Measurements from ENCODE around the gene CD63. TPM values are rescaled to one million over a fixed set of nuclear protein-coding genes. Genes with fewer than 3 reads are reported as not detected.

The CD63 gene
- total RNA-seq, 4 donors from 2014 or later: 727 to 1,052 (median 875) TPM

- TF ChIP-seq, protein P1, sequence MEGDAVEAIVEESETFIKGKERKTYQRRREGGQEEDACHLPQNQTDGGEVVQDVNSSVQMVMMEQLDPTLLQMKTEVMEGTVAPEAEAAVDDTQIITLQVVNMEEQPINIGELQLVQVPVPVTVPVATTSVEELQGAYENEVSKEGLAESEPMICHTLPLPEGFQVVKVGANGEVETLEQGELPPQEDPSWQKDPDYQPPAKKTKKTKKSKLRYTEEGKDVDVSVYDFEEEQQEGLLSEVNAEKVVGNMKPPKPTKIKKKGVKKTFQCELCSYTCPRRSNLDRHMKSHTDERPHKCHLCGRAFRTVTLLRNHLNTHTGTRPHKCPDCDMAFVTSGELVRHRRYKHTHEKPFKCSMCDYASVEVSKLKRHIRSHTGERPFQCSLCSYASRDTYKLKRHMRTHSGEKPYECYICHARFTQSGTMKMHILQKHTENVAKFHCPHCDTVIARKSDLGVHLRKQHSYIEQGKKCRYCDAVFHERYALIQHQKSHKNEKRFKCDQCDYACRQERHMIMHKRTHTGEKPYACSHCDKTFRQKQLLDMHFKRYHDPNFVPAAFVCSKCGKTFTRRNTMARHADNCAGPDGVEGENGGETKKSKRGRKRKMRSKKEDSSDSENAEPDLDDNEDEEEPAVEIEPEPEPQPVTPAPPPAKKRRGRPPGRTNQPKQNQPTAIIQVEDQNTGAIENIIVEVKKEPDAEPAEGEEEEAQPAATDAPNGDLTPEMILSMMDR (IDR thresholded peaks at IDR 0.05; ENCODE audit: low read depth): no peak
Observed at GRCh38 chr12:55681142-55682077, 47.4 kb downstream of the CD63 start.

GRCh38 chr12:55679691-55680090 lies 49.1 kb downstream of the CD63 start:
- TF ChIP-seq, protein P1 (IDR thresholded peaks at IDR 0.05; ENCODE audit: low read depth): no peak

- TF ChIP-seq, protein P1 (IDR thresholded peaks at IDR 0.05; ENCODE audit: low read depth): no peak
Observed at GRCh38 chr12:55676707-55677106, 52.1 kb downstream of the CD63 start.

DNA sequence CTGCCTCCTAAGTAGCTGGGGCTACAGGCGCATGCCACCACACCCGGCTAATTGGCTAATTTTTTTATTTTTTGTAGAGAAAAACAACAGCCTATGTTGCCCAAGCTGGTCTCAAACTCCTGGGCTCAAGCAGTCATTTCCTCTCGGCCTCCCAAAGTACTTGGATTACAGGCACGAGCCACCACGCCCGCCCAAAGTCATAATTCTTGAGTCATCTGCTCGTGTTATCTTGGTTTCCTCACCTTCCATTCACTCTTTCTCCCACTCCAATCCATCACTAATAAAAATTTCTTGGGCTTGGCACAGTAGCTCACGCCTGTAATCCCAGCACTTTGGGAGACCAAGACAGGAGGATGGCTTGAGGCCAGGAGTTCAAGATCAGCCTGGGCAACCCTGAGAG lies 53.1 kb downstream of the CD63 start:
- TF ChIP-seq, protein P1 (IDR thresholded peaks at IDR 0.05; ENCODE audit: low read depth): no peak

Small RNA genes within 50 kb of the gene (small RNA-seq; reads per million reads assigned to genes)
- gene AC009779.1 (not detected), gene RF00017 (not detected)

Other genes with a start within 250 kb of the CD63 start
- gene OR6C68, start 236.6 kb downstream of the CD63 start, total RNA-seq: not detected
- not detected for gene OR6C4, start 179.4 kb downstream of the CD63 start, total RNA-seq
- not detected for gene OR2AP1, start 156.5 kb downstream of the CD63 start, total RNA-seq
- not detected for gene OR10P1, start 92.1 kb downstream of the CD63 start, total RNA-seq
- 100 to 1,000 TPM; 117 to 518 (median 175) TPM for gene ITGA7, start 21.1 kb downstream of the CD63 start, total RNA-seq
- gene BLOC1S1, start 13.0 kb downstream of the CD63 start, total RNA-seq: 100 to 1,000 TPM; 193 to 251 (median 239) TPM
- 100 to 1,000 TPM in 3 of 4 donors, 10 to 100 TPM in 1; 70.9 to 162 (median 123) TPM for gene RDH5, start 8.6 kb downstream of the CD63 start, total RNA-seq
- gene GDF11, start 14.1 kb upstream of the CD63 start, total RNA-seq: 1 to 10 TPM in 3 of 4 donors, under 1 TPM in 1; 0.82 to 1.8 (median 1.2) TPM
- gene SARNP, start 88.7 kb upstream of the CD63 start, total RNA-seq: 10 to 100 TPM; 56.6 to 69.3 (median 64.0) TPM
- gene ORMDL2, start 89.0 kb upstream of the CD63 start, total RNA-seq: 10 to 100 TPM; 11.7 to 29.5 (median 17.6) TPM
- 10 to 100 TPM; 26.2 to 29.3 (median 26.6) TPM for gene DNAJC14, start 100.6 kb upstream of the CD63 start, total RNA-seq
- 100 to 1,000 TPM in 1 of 4 donors, 10 to 100 TPM in 3; 22.2 to 182 (median 45.7) TPM for gene MMP19, start 113.9 kb upstream of the CD63 start, total RNA-seq
- gene PYM1, start 198.9 kb upstream of the CD63 start, total RNA-seq: 10 to 100 TPM; 25.9 to 37.4 (median 31.7) TPM
- gene DGKA, start 202.2 kb upstream of the CD63 start, total RNA-seq: 10 to 100 TPM; 16.1 to 59.5 (median 23.3) TPM
- gene PMEL, start 237.0 kb upstream of the CD63 start, total RNA-seq: 1 to 10 TPM in 2 of 4 donors, not detected in 2; 1.1 to 2.0 TPM
- gene CDK2, start 237.8 kb upstream of the CD63 start, total RNA-seq: 10 to 100 TPM in 1 of 4 donors, 1 to 10 TPM in 3; 7.9 to 14.9 (median 9.0) TPM
- gene RAB5B, start 245.1 kb upstream of the CD63 start, total RNA-seq: 10 to 100 TPM; 55.4 to 70.9 (median 63.1) TPM

Data from subcutaneous adipose tissue (tissue), 4 donors.